ENCODE results near the gene CDC23. TPM values are rescaled to one million over a fixed set of nuclear protein-coding genes. Genes with fewer than 3 reads are reported as not detected.
A peak's percentile ranks its signal among the peaks of the same experiment; 100 is the strongest.

Gene CDC23
- total RNA-seq, 4 donors from 2014 or later: 17.9 to 30.6 (median 22.2) TPM

DNA sequence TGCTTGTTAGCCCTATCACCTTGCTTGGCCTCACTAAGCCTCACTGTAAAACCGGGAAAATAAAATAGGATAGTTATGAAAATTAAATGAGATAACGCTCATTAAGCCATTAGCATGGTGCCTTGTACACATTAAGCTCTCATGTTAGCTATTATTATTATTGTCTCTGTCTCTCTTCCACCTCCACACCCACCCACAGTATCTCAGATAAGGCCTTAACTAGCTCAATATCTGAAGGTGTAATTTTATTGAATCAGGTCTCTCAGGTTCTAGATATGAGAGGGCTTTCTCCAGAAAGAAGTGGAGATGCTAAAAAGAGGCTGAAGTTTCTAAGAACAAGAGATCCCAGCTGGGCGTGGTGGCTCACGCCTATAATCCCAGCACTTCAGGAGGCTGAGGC, 33.7 kb upstream of the CDC23 start:
- H3K27ac ChIP-seq: no peak overlapping the region
- H3K36me3 ChIP-seq: no peaks in the 10 kb centered on the region
- TF ChIP-seq, protein P1, sequence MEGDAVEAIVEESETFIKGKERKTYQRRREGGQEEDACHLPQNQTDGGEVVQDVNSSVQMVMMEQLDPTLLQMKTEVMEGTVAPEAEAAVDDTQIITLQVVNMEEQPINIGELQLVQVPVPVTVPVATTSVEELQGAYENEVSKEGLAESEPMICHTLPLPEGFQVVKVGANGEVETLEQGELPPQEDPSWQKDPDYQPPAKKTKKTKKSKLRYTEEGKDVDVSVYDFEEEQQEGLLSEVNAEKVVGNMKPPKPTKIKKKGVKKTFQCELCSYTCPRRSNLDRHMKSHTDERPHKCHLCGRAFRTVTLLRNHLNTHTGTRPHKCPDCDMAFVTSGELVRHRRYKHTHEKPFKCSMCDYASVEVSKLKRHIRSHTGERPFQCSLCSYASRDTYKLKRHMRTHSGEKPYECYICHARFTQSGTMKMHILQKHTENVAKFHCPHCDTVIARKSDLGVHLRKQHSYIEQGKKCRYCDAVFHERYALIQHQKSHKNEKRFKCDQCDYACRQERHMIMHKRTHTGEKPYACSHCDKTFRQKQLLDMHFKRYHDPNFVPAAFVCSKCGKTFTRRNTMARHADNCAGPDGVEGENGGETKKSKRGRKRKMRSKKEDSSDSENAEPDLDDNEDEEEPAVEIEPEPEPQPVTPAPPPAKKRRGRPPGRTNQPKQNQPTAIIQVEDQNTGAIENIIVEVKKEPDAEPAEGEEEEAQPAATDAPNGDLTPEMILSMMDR (IDR thresholded peaks at IDR 0.05): no peak
- no peak for TF ChIP-seq POLR2A (IDR thresholded peaks at IDR 0.05)
- no peak for TF ChIP-seq EP300 (IDR thresholded peaks at IDR 0.05)
- no peak for TF ChIP-seq POLR2AphosphoS5 (IDR thresholded peaks at IDR 0.05)
- H3K4me1 ChIP-seq: peaks cover 5% of the 10 kb centered on the region
- peaks cover 4% of the 10 kb centered on the region for H3K27me3 ChIP-seq
- H3K4me3 ChIP-seq: no peak overlapping the region
- DNase-seq (ENCODE audit: low spot score in 2 of 2): no peak
- 90% methylated on average over 4 of the region's 4 CpGs for WGBS
- H3K9me3 ChIP-seq: no peaks in the 10 kb centered on the region

DNA sequence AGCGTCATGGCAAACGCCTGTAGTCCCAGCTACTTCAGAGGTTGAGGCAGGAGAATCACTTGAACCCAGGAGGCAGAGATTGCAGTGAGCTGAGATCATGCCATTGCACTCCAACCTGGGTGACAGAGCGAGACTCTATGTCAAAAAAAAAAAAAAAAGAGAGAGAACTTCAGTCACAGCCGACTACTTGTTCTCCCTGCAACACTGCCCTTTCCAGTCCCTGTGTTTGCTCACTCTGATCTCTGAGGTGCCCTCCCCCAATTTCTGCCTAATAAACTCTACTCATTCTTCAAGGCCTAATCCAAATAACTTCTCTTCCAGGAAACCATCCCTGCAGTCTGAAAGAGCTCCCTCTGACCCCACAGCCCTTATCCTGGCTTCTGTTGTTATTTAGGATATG, 33.2 kb upstream of the CDC23 start:
- Histone ChIP-seq H3K4me1 (peaks cover 10% of the 10 kb centered on the region), H3K27ac (no peak overlapping the region), H3K4me3 (no peak overlapping the region), H3K36me3 (no peaks in the 10 kb centered on the region), H3K27me3 (peaks cover 8% of the 10 kb centered on the region), H3K9me3 (no peaks in the 10 kb centered on the region)
- no peak for DNase-seq (ENCODE audit: low spot score in 2 of 2)
- 68% methylated on average over 4 of the region's 4 CpGs for WGBS
- TF ChIP-seq, protein P1 (IDR thresholded peaks at IDR 0.05): no peak
- TF ChIP-seq EP300 (IDR thresholded peaks at IDR 0.05) (no peak), POLR2A (IDR thresholded peaks at IDR 0.05) (no peak), POLR2AphosphoS5 (IDR thresholded peaks at IDR 0.05) (no peak)

DNA sequence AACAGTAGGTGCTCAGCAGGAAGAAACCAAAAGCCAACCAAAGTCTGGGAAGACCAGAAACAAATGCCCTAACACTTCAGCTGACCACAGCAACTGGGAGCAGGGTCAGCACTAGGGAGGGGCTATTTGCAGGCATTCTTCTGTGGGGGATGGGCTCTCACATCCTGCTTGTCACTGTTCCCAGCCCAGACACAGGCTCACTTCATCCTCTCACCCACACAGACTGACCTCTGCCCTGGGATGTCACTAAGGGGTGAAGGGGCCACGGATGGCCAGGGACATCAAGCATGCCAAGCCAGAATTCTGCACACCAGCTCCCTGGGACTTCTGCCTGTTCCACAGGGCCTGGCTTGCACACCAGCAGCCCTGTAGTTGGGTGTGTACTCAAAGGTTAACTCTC, 32.6 kb upstream of the CDC23 start:
- peaks cover 10% of the 10 kb centered on the region for H3K27me3 ChIP-seq
- H3K4me1 ChIP-seq: peaks cover 12% of the 10 kb centered on the region
- no peak overlapping the region for H3K4me3 ChIP-seq
- H3K9me3 ChIP-seq: no peaks in the 10 kb centered on the region
- no peaks in the 10 kb centered on the region for H3K36me3 ChIP-seq
- 36% methylated on average over 1 of the region's 1 CpG for WGBS
- no peak overlapping the region for H3K27ac ChIP-seq
- TF ChIP-seq POLR2AphosphoS5 (IDR thresholded peaks at IDR 0.05) (no peak), EP300 (IDR thresholded peaks at IDR 0.05) (no peak)
- no peak for DNase-seq (ENCODE audit: low spot score in 2 of 2)

DNA sequence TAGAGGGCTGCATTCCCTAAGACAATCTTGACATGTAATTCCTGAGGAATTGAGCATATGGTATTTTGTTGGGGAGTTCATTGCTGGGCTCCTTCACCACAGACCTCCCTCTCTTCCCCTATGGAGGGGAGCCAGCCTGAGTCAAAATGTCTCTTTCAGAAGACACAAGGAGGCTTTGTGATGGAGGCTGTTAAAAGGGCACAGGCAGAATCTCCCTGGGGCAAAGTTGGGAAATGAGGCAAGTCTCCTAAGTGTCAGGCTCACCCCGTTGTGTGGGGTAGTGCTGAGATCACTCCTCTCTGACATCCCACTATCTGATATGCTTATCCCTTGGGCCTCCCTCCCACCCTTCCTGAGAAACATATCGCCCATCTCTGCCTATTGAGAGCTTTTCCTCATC, 30.7 kb upstream of the CDC23 start:
- H3K27me3 ChIP-seq: peaks cover 24% of the 10 kb centered on the region
- H3K9me3 ChIP-seq: no peaks in the 10 kb centered on the region
- H3K4me1 ChIP-seq: peaks cover 12% of the 10 kb centered on the region
- TF ChIP-seq POLR2AphosphoS5 (IDR thresholded peaks at IDR 0.05) (no peak), EP300 (IDR thresholded peaks at IDR 0.05) (no peak), POLR2A (IDR thresholded peaks at IDR 0.05) (no peak)
- TF ChIP-seq, protein P1 (IDR thresholded peaks at IDR 0.05): no peak
- DNase-seq (ENCODE audit: low spot score in 2 of 2): no peak
- no peaks in the 10 kb centered on the region for H3K36me3 ChIP-seq
- H3K27ac ChIP-seq: no peak overlapping the region
- no peak overlapping the region for H3K4me3 ChIP-seq
- WGBS: 51% methylated on average over 2 of the region's 2 CpGs

DNA sequence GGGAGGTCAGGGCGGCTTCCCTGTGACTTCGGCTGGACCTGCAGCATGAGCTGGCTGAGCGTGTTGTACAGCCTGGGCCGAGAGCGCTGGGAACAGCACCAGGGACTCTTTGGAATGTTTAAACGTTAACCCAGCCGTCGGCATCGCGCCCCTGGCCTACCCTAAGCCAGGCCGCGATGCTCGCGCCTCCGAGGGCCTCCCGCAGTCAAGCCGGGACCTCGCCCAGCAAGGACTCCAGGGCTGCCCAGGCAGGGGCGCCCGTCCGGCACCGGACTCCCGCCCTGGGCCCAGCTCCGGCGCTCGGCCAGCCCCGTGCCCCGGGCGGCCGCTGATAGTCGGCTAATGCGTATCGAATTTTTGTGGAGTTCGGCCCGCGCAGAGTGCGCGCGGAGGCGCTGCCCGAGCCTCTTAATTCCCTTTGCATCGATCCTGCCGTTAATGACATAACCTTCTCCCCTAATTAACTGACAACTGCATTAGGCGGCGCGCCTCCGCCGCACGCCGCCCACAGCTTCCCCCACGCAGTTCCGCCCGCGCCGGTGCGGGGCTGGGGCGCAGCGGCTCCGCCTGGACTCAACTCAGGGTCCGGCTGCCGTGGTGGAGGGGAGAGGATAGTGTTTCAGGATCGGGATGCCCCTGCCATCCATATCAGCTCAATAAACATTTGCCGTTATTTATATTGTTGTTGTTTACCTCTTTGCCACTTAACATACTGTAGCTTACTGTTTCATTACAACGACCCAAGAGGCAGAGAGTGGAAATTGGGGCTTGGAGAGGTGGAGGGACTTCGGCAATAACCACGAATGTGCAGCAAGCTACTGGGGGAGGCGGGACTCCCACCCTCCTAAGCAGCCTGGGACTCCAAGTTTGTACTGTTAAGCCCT, 28.8 kb upstream of the CDC23 start:
- no peak for DNase-seq (ENCODE audit: low spot score in 2 of 2)
- Histone ChIP-seq H3K4me3 (peak overlapping the region; percentile 57), H3K9me3 (no peaks in the 10 kb centered on the region), H3K27ac (no peak overlapping the region), H3K27me3 (peaks cover 30% of the 10 kb centered on the region), H3K36me3 (no peaks in the 10 kb centered on the region), H3K4me1 (peaks cover 12% of the 10 kb centered on the region)
- no peak for TF ChIP-seq POLR2AphosphoS5 (IDR thresholded peaks at IDR 0.05)
- TF ChIP-seq POLR2A (IDR thresholded peaks at IDR 0.05): no peak
- TF ChIP-seq, protein P1 (IDR thresholded peaks at IDR 0.05): no peak
- no peak for TF ChIP-seq EP300 (IDR thresholded peaks at IDR 0.05)
- 5% methylated on average over 54 of the region's 67 CpGs for WGBS

Data from suprapubic skin (tissue), 4 donors.